ENCODE measurements around the gene NEURL3. TPM values are rescaled to one million over a fixed set of nuclear protein-coding genes. Genes with fewer than 3 reads are reported as not detected.

Gene NEURL3
- polyA plus RNA-seq, 3 donors: not detected

GRCh38 chr2:96525211-96525507 lies 20.0 kb upstream of the NEURL3 start:
- no peak overlapping the region for H3K4me2 ChIP-seq (replicated peaks; ENCODE audit: extremely low read depth, low read length, poor library complexity, severe bottlenecking)
- Mint-ChIP-seq H3K27me3 (ENCODE audit: low read depth in 3 of 3) (peaks cover 11 to 29% (median 24%) of the 10 kb centered on the region in 3 donors), H3K9me3 (peaks cover 0 to 3% (median 1%) of the 10 kb centered on the region in 7 donors), H3K4me3 (no peak overlapping the region), H3K4me1 (peaks cover 33% of the 10 kb centered on the region), H3K27ac (no peak overlapping the region), H3K36me3 (peaks cover 0 to 8% of the 10 kb centered on the region in 2 donors)
- H3K4me3 ChIP-seq (replicated peaks in 1 of 3; ENCODE audit: low read depth in 2 of 3, low read length in 3 of 3): no peak overlapping the region
- WGBS (ENCODE audit: insufficient coverage): 100% methylated on average over 3 of the region's 4 CpGs
- no peak overlapping the region for H2AFZ ChIP-seq (ENCODE audit: insufficient read depth, low read depth, low read length, poor library complexity, severe bottlenecking)
- H3K79me2 ChIP-seq (ENCODE audit: insufficient read depth, low read length): no peaks in the 10 kb centered on the region
- no peak overlapping the region for H3K9ac ChIP-seq (ENCODE audit: insufficient read depth, low read length, poor library complexity, severe bottlenecking)
- no peak for TF ChIP-seq CTCF (IDR thresholded peaks at IDR 0.05)
- H3K36me3 ChIP-seq (replicated peaks in 1 of 2; ENCODE audit: control insufficient read depth in 1 of 2, insufficient read depth in 2 of 2, low read length in 2 of 2): no peaks in the 10 kb centered on the region
- no peaks in the 10 kb centered on the region for H4K20me1 ChIP-seq (ENCODE audit: insufficient read depth, low read length)
- intact Hi-C loops (cut with micrococcal nuclease): no loop called here
- peaks cover 23 to 28% of the 10 kb centered on the region in 2 donors for H3K4me1 ChIP-seq (ENCODE audit: control insufficient read depth in 1 of 2, insufficient read depth in 2 of 2, low read length in 2 of 2)
- DNase-seq: no peak
- H3K27ac ChIP-seq (ENCODE audit: low read depth in 1 of 2, low read length in 2 of 2): no peak overlapping the region
- H3K27me3 ChIP-seq (ENCODE audit: control insufficient read depth in 2 of 2, insufficient read depth in 2 of 2, low read length in 2 of 2): peaks cover 0 to 2% of the 10 kb centered on the region in 2 donors
- no peaks in the 10 kb centered on the region for H3K9me3 ChIP-seq (replicated peaks in 1 of 2; ENCODE audit: control insufficient read depth in 1 of 2, insufficient read depth in 1 of 2, low read length in 2 of 2)

GRCh38 chr2:96524482-96525210 lies 19.5 kb upstream of the NEURL3 start:
- H3K4me2 ChIP-seq (replicated peaks; ENCODE audit: extremely low read depth, low read length, poor library complexity, severe bottlenecking): no peak overlapping the region
- no peak for TF ChIP-seq CTCF (IDR thresholded peaks at IDR 0.05)
- H2AFZ ChIP-seq (ENCODE audit: insufficient read depth, low read depth, low read length, poor library complexity, severe bottlenecking): no peak overlapping the region
- no peaks in the 10 kb centered on the region for H4K20me1 ChIP-seq (ENCODE audit: insufficient read depth, low read length)
- H3K27ac ChIP-seq (ENCODE audit: low read depth in 1 of 2, low read length in 2 of 2): no peak overlapping the region
- H3K79me2 ChIP-seq (ENCODE audit: insufficient read depth, low read length): no peaks in the 10 kb centered on the region
- H3K4me3 ChIP-seq (replicated peaks in 1 of 3; ENCODE audit: low read depth in 2 of 3, low read length in 3 of 3): no peak overlapping the region
- H3K9ac ChIP-seq (ENCODE audit: insufficient read depth, low read length, poor library complexity, severe bottlenecking): no peak overlapping the region
- Mint-ChIP-seq H3K27me3 (ENCODE audit: low read depth in 3 of 3) (peaks cover 11 to 25% (median 21%) of the 10 kb centered on the region in 3 donors), H3K4me1 (peaks cover 30% of the 10 kb centered on the region), H3K9me3 (peaks cover 0 to 3% (median 1%) of the 10 kb centered on the region in 7 donors), H3K36me3 (peaks cover 0 to 7% of the 10 kb centered on the region in 2 donors), H3K4me3 (no peak overlapping the region), H3K27ac (no peak overlapping the region)
- no peak for DNase-seq
- no peaks in the 10 kb centered on the region for H3K9me3 ChIP-seq (replicated peaks in 1 of 2; ENCODE audit: control insufficient read depth in 1 of 2, insufficient read depth in 1 of 2, low read length in 2 of 2)
- H3K36me3 ChIP-seq (replicated peaks in 1 of 2; ENCODE audit: control insufficient read depth in 1 of 2, insufficient read depth in 2 of 2, low read length in 2 of 2): no peaks in the 10 kb centered on the region
- peaks cover 23 to 27% of the 10 kb centered on the region in 2 donors for H3K4me1 ChIP-seq (ENCODE audit: control insufficient read depth in 1 of 2, insufficient read depth in 2 of 2, low read length in 2 of 2)
- WGBS (ENCODE audit: insufficient coverage): 89% methylated on average over 13 of the region's 15 CpGs
- intact Hi-C loops (cut with micrococcal nuclease): no loop called here
- peaks cover 0 to 2% of the 10 kb centered on the region in 2 donors for H3K27me3 ChIP-seq (ENCODE audit: control insufficient read depth in 2 of 2, insufficient read depth in 2 of 2, low read length in 2 of 2)

Data from CD14-positive monocyte (primary cell).